MV-4-11 (cell line): ENCODE results near the gene PPP1R27.
A peak's percentile ranks its signal among the peaks of the same experiment; 100 is the strongest.
"Not testable (repeated sequence)": the region's sequence is repeated elsewhere in the genome, so short reads cannot be mapped to it uniquely, and the experiment has no call there.

Experiments
- DNase-seq: peaks from one replicate; lab custom pipeline; 2025; lab: John Stamatoyannopoulos, UW

The PPP1R27 gene

GRCh38 chr17:81840826-81841778 is 6.3 kb upstream of the PPP1R27 start:
- DNase-seq, result peak; percentile 77

GRCh38 chr17:81840059-81840458 is 5.2 kb upstream of the PPP1R27 start:
- DNase-seq, result not testable (repeated sequence)

GRCh38 chr17:81839301-81839700 is 4.5 kb upstream of the PPP1R27 start:
- DNase-seq, result no peak

- DNase-seq, result no peak
Observed at GRCh38 chr17:81838753-81839255, 4.0 kb upstream of the PPP1R27 start.

- DNase-seq, result peak; percentile 99
Observed at GRCh38 chr17:81837641-81838040, 2.8 kb upstream of the PPP1R27 start.

- DNase-seq, result peak; percentile 51
Observed at GRCh38 chr17:81833921-81834830, 674 bp downstream of the PPP1R27 start.

- DNase-seq, result peak; percentile 86
Observed at GRCh38 chr17:81833160-81833920, 1.5 kb downstream of the PPP1R27 start, which contains the start of gene MCRIP1. TSS of gene MCRIP1 (minus strand) at chr17:81833291. CDS start at chr17:81824506, 8,785 bp downstream.

- no peak for DNase-seq
Observed at GRCh38 chr17:81832608-81833159, 2.2 kb downstream of the PPP1R27 start.

- peak; percentile 74 for DNase-seq
Observed at GRCh38 chr17:81831957-81832607, 2.8 kb downstream of the PPP1R27 start.

- DNase-seq, result no peak
Observed at GRCh38 chr17:81831563-81831956, 3.3 kb downstream of the PPP1R27 start.

- DNase-seq, result no peak
Observed at GRCh38 chr17:81829858-81830257, 5.0 kb downstream of the PPP1R27 start.

GRCh38 chr17:81828656-81829055 is 6.2 kb downstream of the PPP1R27 start:
- no peak for DNase-seq

- no peak for DNase-seq
Observed at GRCh38 chr17:81825841-81826466, 8.9 kb downstream of the PPP1R27 start.

GRCh38 chr17:81824595-81824994 is 10.3 kb downstream of the PPP1R27 start:
- no peak for DNase-seq

- DNase-seq, result no peak
Observed at GRCh38 chr17:81823820-81824550, 10.9 kb downstream of the PPP1R27 start.

GRCh38 chr17:81822996-81823819 is 11.6 kb downstream of the PPP1R27 start:
- no peak for DNase-seq

- DNase-seq, result no peak
Observed at GRCh38 chr17:81822312-81822637, 12.6 kb downstream of the PPP1R27 start.

GRCh38 chr17:81821603-81822311 is 13.1 kb downstream of the PPP1R27 start:
- peak; percentile 94 for DNase-seq
